SK-N-SH (cell line): ENCODE results near the gene ARCN1.

Source experiments
- FOXJ3 ChIP-seq: sonication (generic); formaldehyde crosslinking; IDR thresholded peaks from 2 replicates; pipeline ENCODE4 v1.5.1; 2020; ENCODE audit warnings: mild to moderate bottlenecking, missing genetic modification reagents
- NFIC ChIP-seq: IDR thresholded peaks from 2 replicates; pipeline ENCODE4 v1.4.0; 2012; ENCODE audit warnings: borderline replicate concordance
- TCF12 ChIP-seq: IDR thresholded peaks from 2 replicates; pipeline ENCODE4 v1.4.0; 2012

GRCh38 chr11:118608360-118609227, 36.4 kb downstream of the ARCN1 start:
- TF ChIP-seq NFIC (no peak), TCF12 (no peak), FOXJ3 (CRISPR knock-in tag) (no peak)
